ENCODE measurements around the gene ENTPD2.

GRCh38 chr9:137095664-137096517, 42.0 kb upstream of the ENTPD2 start:
- TF ChIP-seq ZBTB21 (CRISPR knock-in tag; IDR thresholded peaks at IDR 0.05; ENCODE audit: borderline replicate concordance) (no peak), TCF7 (CRISPR knock-in tag; IDR thresholded peaks at IDR 0.05; ENCODE audit: low read depth) (no peak), CTCF (IDR thresholded peaks at IDR 0.05) (no peak)
